Stomach (tissue), 9 donors: ENCODE results near the gene ACE2. TPM values are rescaled to one million over a fixed set of nuclear protein-coding genes. Genes with fewer than 3 reads are reported as not detected.

Experiments used
- DNase-seq, 2 donors: peaks; one replicate each; pipeline versions ENCODE4 v3.0.0 to v3.0.0-alpha.2; 2013 to 2019
- H3K27ac ChIP-seq, 5 donors: fragments of 200-600 bp in 4 of 5; sonication (generic) in 4 of 5; one replicate each; pipeline ENCODE4 v1.5.1; 2013 to 2019; ENCODE audit warnings: mild to moderate bottlenecking in 1 of 5, moderate library complexity in 1 of 5
- H3K27me3 ChIP-seq, 3 donors: fragments of 200-600 bp; sonication (generic); one replicate each; pipeline ENCODE4 v1.5.1; 2017 to 2019; ENCODE audit warnings: mixed run types in 1 of 3
- H3K36me3 ChIP-seq, 4 donors: fragments of 200-600 bp; sonication (generic); 1 replicate in 3 of 4; 2 replicates in 1 of 4; pipeline ENCODE4 v1.5.1; 2016 to 2019
- H3K4me1 ChIP-seq, 4 donors: fragments of 200-600 bp; sonication (generic); one replicate each; pipeline ENCODE4 v1.5.1; 2016 to 2019
- H3K4me3 ChIP-seq, 4 donors: fragments of 200-600 bp; sonication (generic) in 3 of 4; one replicate each; pipeline ENCODE4 v1.5.1; 2016 to 2019; ENCODE audit warnings: mild to moderate bottlenecking in 1 of 4
- H3K9me3 ChIP-seq, 4 donors: fragments of 200-600 bp; sonication (generic); one replicate each; pipeline ENCODE4 v1.5.1; 2016 to 2019
- CTCF ChIP-seq, 7 experiments: fragments of 450-650 bp in 4 of 7; fragments of 200-600 bp in 3 of 7; sonication (generic) in 3 of 7; IDR thresholded peaks; one replicate each; pipeline ENCODE4 v1.5.1; 2016 to 2019; ENCODE audit warnings: antibody characterized with exemption in 7 of 7, control low read depth in 2 of 7, mild to moderate bottlenecking in 1 of 7
- EP300 ChIP-seq: sonication (generic); formaldehyde crosslinking; IDR thresholded peaks from one replicate; pipeline ENCODE4 v1.6.1; 2017; ENCODE audit warnings: antibody characterized with exemption
- POLR2A ChIP-seq, 4 donors: fragments of 450-650 bp; IDR thresholded peaks; one replicate each; pipeline ENCODE4 v1.6.1; 2016; ENCODE audit warnings: antibody characterized with exemption in 4 of 4, control low read depth in 2 of 4, mild to moderate bottlenecking in 1 of 4, moderate library complexity in 1 of 4
- POLR2AphosphoS5 ChIP-seq, 3 donors: sonication (generic); formaldehyde crosslinking; IDR thresholded peaks; one replicate each; pipeline ENCODE4 v1.6.1; 2016; ENCODE audit warnings: antibody characterized with exemption in 3 of 3
- WGBS, 5 donors: extraction: QIAGEN DNeasy Blood & Tissue Kit in 3 of 5; methylation state at CpG; one replicate each; pipeline versions ENCODE4 v1.1.5 to v1.1.7; 2013 to 2018; 5-methylcytosine and 5-hydroxymethylcytosine counted together
- intact Hi-C: fragments of 100-400 bp; cut with DNase I; formaldehyde crosslinking; loops from one replicate; pipeline ENCODE4 v1.15.1; 2023; ENCODE audit warnings: low total_unique reads
- polyA plus RNA-seq, 3 donors: library from polyadenylated mRNA; stranded (reverse); fragments of 200-250 nt; gene quantifications; one replicate each; pipeline ENCODE4 v1.2.3, GENCODE V29; 2013
- total RNA-seq, 5 donors: library from RNA; depleted of rRNA; stranded (reverse); fragments of >200 nt; gene quantifications; one replicate each; pipeline versions ENCODE4 v1.1.0 to v1.2.3, GENCODE V29; 2014 to 2016
- donor health status: healthy with polysubstance abuse.
- donor health status: Bipolar disorder and iron deficiency.
- donor health status: healthy.

Gene ACE2
- total and polyA plus RNA-seq, 8 donors = 0.25 to 8.1 (median 1.0) TPM; not detected in 2

- DNase-seq = no peak
- no peaks in the 10 kb centered on the region for H3K4me1 ChIP-seq
- intact Hi-C loops = no loop called here
- WGBS, 5 donors = 54 to 73% (median 59%) methylated on average over 3 of the region's 3 CpGs
- H3K36me3 ChIP-seq = no peaks in the 10 kb centered on the region
- H3K27me3 ChIP-seq = no peaks in the 10 kb centered on the region
- no peak overlapping the region for H3K4me3 ChIP-seq
- H3K27ac ChIP-seq = no peak overlapping the region
- TF ChIP-seq POLR2A (IDR thresholded peaks at IDR 0.05) = no peak
- no peak for TF ChIP-seq EP300
- no peak for TF ChIP-seq CTCF (IDR thresholded peaks at IDR 0.05)
- TF ChIP-seq POLR2AphosphoS5 (IDR thresholded peaks at IDR 0.05) = no peak
- H3K9me3 ChIP-seq = no peaks in the 10 kb centered on the region
Observed at GRCh38 chrX:15598026-15598425, 2.7 kb downstream of the ACE2 start.

GRCh38 chrX:15594371-15594770 lies 6.4 kb downstream of the ACE2 start:
- 39 to 56% (median 47%) methylated on average over 2 of the region's 2 CpGs for WGBS, 5 donors
- intact Hi-C loops = no loop called here
- no peak overlapping the region for H3K27ac ChIP-seq
- peak in 1 of 2 donors; percentile 15 for DNase-seq
- no peaks in the 10 kb centered on the region for H3K4me1 ChIP-seq
- no peaks in the 10 kb centered on the region for H3K9me3 ChIP-seq
- H3K4me3 ChIP-seq = no peak overlapping the region
- peaks cover 0 to 9% (median 0%) of the 10 kb centered on the region in 3 donors for H3K27me3 ChIP-seq
- no peak for TF ChIP-seq EP300
- no peak for TF ChIP-seq POLR2A (IDR thresholded peaks at IDR 0.05)
- no peak for TF ChIP-seq POLR2AphosphoS5 (IDR thresholded peaks at IDR 0.05)
- TF ChIP-seq CTCF (IDR thresholded peaks at IDR 0.05) = no peak
- H3K36me3 ChIP-seq = no peaks in the 10 kb centered on the region

- WGBS, 5 donors = 24 to 63% (median 39%) methylated on average over 5 of the region's 5 CpGs
- Histone ChIP-seq H3K9me3 (no peaks in the 10 kb centered on the region), H3K4me3 (no peak overlapping the region), H3K27me3 (no peaks in the 10 kb centered on the region), H3K27ac (peak overlapping the region; percentile 49 to 78 (median 54)), H3K36me3 (no peaks in the 10 kb centered on the region), H3K4me1 (peaks cover 0 to 4% (median 0%) of the 10 kb centered on the region in 4 donors)
- DNase-seq = peak; percentile 52 to 63
- intact Hi-C loops = no loop called here
- TF ChIP-seq CTCF (IDR thresholded peaks at IDR 0.05) = no peak
- TF ChIP-seq POLR2A (IDR thresholded peaks at IDR 0.05) = no peak
- TF ChIP-seq EP300 = no peak
- no peak for TF ChIP-seq POLR2AphosphoS5 (IDR thresholded peaks at IDR 0.05)
Observed at GRCh38 chrX:15579778-15580747, 20.7 kb downstream of the ACE2 start.

- H3K4me1 ChIP-seq = peaks cover 0 to 4% (median 0%) of the 10 kb centered on the region in 4 donors
- WGBS, 5 donors = 7 to 22% (median 11%) methylated on average over 1 of the region's 1 CpG
- H3K27ac ChIP-seq = no peak overlapping the region
- H3K4me3 ChIP-seq = no peak overlapping the region
- TF ChIP-seq POLR2AphosphoS5 (IDR thresholded peaks at IDR 0.05) = no peak
- no peak for TF ChIP-seq CTCF (IDR thresholded peaks at IDR 0.05)
- no peak for TF ChIP-seq EP300
- no peak for TF ChIP-seq POLR2A (IDR thresholded peaks at IDR 0.05)
- intact Hi-C loops = no loop called here
- no peaks in the 10 kb centered on the region for H3K27me3 ChIP-seq
- peak in 1 of 2 donors; percentile 12 for DNase-seq
- no peaks in the 10 kb centered on the region for H3K9me3 ChIP-seq
- no peaks in the 10 kb centered on the region for H3K36me3 ChIP-seq
Observed at GRCh38 chrX:15576019-15576418, 24.7 kb downstream of the ACE2 start.
